KBM-7 (cell line): ENCODE data around the gene SORCS2.

Experiments
- DNase-seq: peaks from one replicate; pipeline ENCODE4 v3.0.0-alpha.2; 2015
- in situ Hi-C: fragments of 300-500 bp; cut with MboI; formaldehyde crosslinking; loops from 2 replicates; pipeline ENCODE4 v1.14.3; 2020; ENCODE audit warnings: low sequenced_read_pairs, low pct_unique_long_range_greater_than_20kb, mixed read lengths

SORCS2 gene

GRCh38 chr4:7744142-7744804, 551.9 kb downstream of the SORCS2 start:
- no peak for DNase-seq
- in situ Hi-C loops = no loop called here

- no peak for DNase-seq
- in situ Hi-C loops = no loop called here
Observed at GRCh38 chr4:7745301-7745885, 553.1 kb downstream of the SORCS2 start.

- in situ Hi-C loops = no loop called here
- no peak for DNase-seq
Observed at GRCh38 chr4:7746351-7747061, 554.2 kb downstream of the SORCS2 start.

GRCh38 chr4:7747062-7747385, 554.7 kb downstream of the SORCS2 start:
- no peak for DNase-seq
- in situ Hi-C loops = no loop called here

- in situ Hi-C loops = no loop called here
- DNase-seq = no peak
Observed at GRCh38 chr4:7747566-7747965, 555.2 kb downstream of the SORCS2 start.

- in situ Hi-C loops = no loop called here
- no peak for DNase-seq
Observed at GRCh38 chr4:7750523-7750922, 558.2 kb downstream of the SORCS2 start.

GRCh38 chr4:7750972-7751371, 558.6 kb downstream of the SORCS2 start:
- no peak for DNase-seq

GRCh38 chr4:7752649-7753048, 560.3 kb downstream of the SORCS2 start:
- DNase-seq = no peak
- in situ Hi-C loops = no loop called here

More at GRCh38 chr4:7750972-7751371, 558.6 kb downstream of the SORCS2 start:
- in situ Hi-C loops = no loop called here

GRCh38 chr4:7753271-7753670, 560.9 kb downstream of the SORCS2 start:
- DNase-seq = no peak
- in situ Hi-C loops = no loop called here

- DNase-seq = no peak
Observed at GRCh38 chr4:7753931-7754465, 561.7 kb downstream of the SORCS2 start.

GRCh38 chr4:7754565-7755262, 562.4 kb downstream of the SORCS2 start:
- DNase-seq = no peak
- in situ Hi-C loops = no loop called here

More at GRCh38 chr4:7753931-7754465, 561.7 kb downstream of the SORCS2 start:
- in situ Hi-C loops = no loop called here

- no peak for DNase-seq
- in situ Hi-C loops = no loop called here
Observed at GRCh38 chr4:7755561-7755960, 563.2 kb downstream of the SORCS2 start.

- DNase-seq = no peak
- in situ Hi-C loops = no loop called here
Observed at GRCh38 chr4:7756071-7756470, 563.7 kb downstream of the SORCS2 start.

GRCh38 chr4:7756561-7757355, 564.4 kb downstream of the SORCS2 start:
- in situ Hi-C loops = no loop called here
- no peak for DNase-seq

GRCh38 chr4:7757501-7758471, 565.4 kb downstream of the SORCS2 start:
- in situ Hi-C loops = no loop called here
- no peak for DNase-seq

- in situ Hi-C loops = no loop called here
Observed at GRCh38 chr4:7758476-7758875, 566.1 kb downstream of the SORCS2 start.

GRCh38 chr4:7759216-7759615, 566.9 kb downstream of the SORCS2 start:
- no peak for DNase-seq
- in situ Hi-C loops = no loop called here

More at GRCh38 chr4:7758476-7758875, 566.1 kb downstream of the SORCS2 start:
- DNase-seq = no peak

- in situ Hi-C loops = no loop called here
- DNase-seq = no peak
Observed at GRCh38 chr4:7759635-7760034, 567.3 kb downstream of the SORCS2 start.
